MCF 10A (cell line): ENCODE data around the gene NRIP3. TPM values are rescaled to one million over a fixed set of nuclear protein-coding genes. Genes with fewer than 3 reads are reported as not detected.
"Not testable (repeated sequence)": the region's sequence is repeated elsewhere in the genome, so short reads cannot be mapped to it uniquely, and the experiment has no call there.

ENCODE experiments used
- BruUV-seq: library from RNA; stranded (reverse); fragments of 400-500 nt; replicated peaks from 2 replicates; lab custom pipeline; 2021; lab: Mats Ljungman, UMichigan
- CTCF ChIA-PET: fragments of 300-600 bp; sonication (Branson Sonifier 250); formaldehyde crosslinking; extraction: SDS; loops from one replicate; lab custom pipeline; 2021; ENCODE audit warnings: antibody characterized with exemption, inconsistent platforms; lab: Yijun Ruan, JAX
- POLR2A ChIA-PET: fragments of 300-600, 350-650 bp; sonication (Branson Sonifier 250); formaldehyde crosslinking; extraction: SDS; loops from one replicate; lab custom pipeline; 2020; ENCODE audit warnings: antibody characterized with exemption, inconsistent platforms; lab: Yijun Ruan, JAX
- DNase-seq: peaks from one replicate; pipeline ENCODE4 v3.0.0-alpha.2; 2018; ENCODE audit not compliant: unreplicated experiment
- H3K27ac Mint-ChIP-seq: one replicate; pipeline ENCODE4 v1.8.0; 2022; ENCODE audit warnings: mild to moderate bottlenecking, low read depth, mixed read lengths; ENCODE audit not compliant: unreplicated experiment
- H3K27me3 Mint-ChIP-seq: one replicate; pipeline ENCODE4 v1.8.0; 2022; ENCODE audit warnings: mixed read lengths; ENCODE audit not compliant: insufficient read depth, unreplicated experiment
- H3K36me3 Mint-ChIP-seq: one replicate; pipeline ENCODE4 v1.8.0; 2022; ENCODE audit warnings: mild to moderate bottlenecking, moderate library complexity, mixed read lengths; ENCODE audit not compliant: insufficient read depth, unreplicated experiment
- H3K4me1 Mint-ChIP-seq: one replicate; pipeline ENCODE4 v1.8.0; 2022; ENCODE audit warnings: mixed read lengths; ENCODE audit not compliant: insufficient read depth, unreplicated experiment
- H3K4me3 Mint-ChIP-seq: one replicate; pipeline ENCODE4 v1.8.0; 2022; ENCODE audit warnings: mild to moderate bottlenecking, moderate library complexity, mixed read lengths; ENCODE audit not compliant: unreplicated experiment
- H3K9me3 Mint-ChIP-seq: one replicate; pipeline ENCODE4 v1.8.0; 2022; ENCODE audit warnings: mixed read lengths; ENCODE audit not compliant: unreplicated experiment
- CTCF ChIP-seq: fragments of 200-600 bp; IDR thresholded peaks from one replicate; pipeline ENCODE4 v1.8.0; 2022; ENCODE audit warnings: antibody characterized with exemption, mild to moderate bottlenecking; ENCODE audit not compliant: unreplicated experiment
- intact Hi-C: fragments of 100-400 bp; cut with micrococcal nuclease; formaldehyde crosslinking; loops from 2 replicates; pipeline ENCODE4 v1.14.1; 2022
- total RNA-seq: library from RNA; stranded (reverse); gene quantifications from 2 replicates; pipeline ENCODE4 v1.2.3, GENCODE V29; 2022

NRIP3 gene
- total RNA-seq, 1 experiment from 2014 or later, result 0.19 TPM

GRCh38 chr11:9013373-9013772, 9.6 kb upstream of the NRIP3 start:
- TF ChIP-seq CTCF, result no peak
- ChIA-PET CTCF (interaction anchor here (0.5 to 9.4 kb wide), 10 partner anchors 11 to 126 kb away, joined by 3 to 201 read pairs (median 4); no protein-coding TSS in a partner anchor), POLR2A (interaction anchor here (0.6 to 1.4 kb wide), 2 partner anchors 15 to 493 kb away, joined by 4 to 5 read pairs; no protein-coding TSS in a partner anchor)
- no peaks in the 10 kb centered on the region for H3K4me1 Mint-ChIP-seq
- no TSS peak for BruUV-seq
- peaks cover 5% of the 10 kb centered on the region for H3K9me3 Mint-ChIP-seq
- no peaks in the 10 kb centered on the region for H3K36me3 Mint-ChIP-seq
- H3K27ac Mint-ChIP-seq, result no peak overlapping the region
- no peak for DNase-seq
- intact Hi-C loops, result loop anchor here (10.0 kb wide), 1 partner anchor 251 kb away; the partner anchor contains the start of gene DENND5A
- no peak overlapping the region for H3K4me3 Mint-ChIP-seq
- H3K27me3 Mint-ChIP-seq, result no peaks in the 10 kb centered on the region

GRCh38 chr11:9009538-9009937, 5.7 kb upstream of the NRIP3 start:
- POLR2A ChIA-PET, H3K9me3 Mint-ChIP-seq, intact Hi-C loops, H3K36me3 Mint-ChIP-seq, H3K27ac Mint-ChIP-seq, CTCF ChIA-PET, H3K4me1 Mint-ChIP-seq, DNase-seq, BruUV-seq, H3K4me3 Mint-ChIP-seq: not testable (repeated sequence)
- peaks cover 14% of the 10 kb centered on the region for H3K27me3 Mint-ChIP-seq

GRCh38 chr11:9008661-9009060, 4.9 kb upstream of the NRIP3 start:
- Mint-ChIP-seq H3K4me3 (no peak overlapping the region), H3K9me3 (peaks cover 5% of the 10 kb centered on the region), H3K36me3 (no peaks in the 10 kb centered on the region), H3K27me3 (peaks cover 14% of the 10 kb centered on the region), H3K27ac (no peak overlapping the region), H3K4me1 (no peaks in the 10 kb centered on the region)
- CTCF ChIA-PET, result interaction anchor here (3.8 kb wide), 1 partner anchor 7 kb away, joined by 39 read pairs; no protein-coding TSS in a partner anchor
- intact Hi-C loops, result no loop called here
- no peak for TF ChIP-seq CTCF
- POLR2A ChIA-PET, result no interaction called here
- BruUV-seq, result no TSS peak
- DNase-seq, result no peak

DNA sequence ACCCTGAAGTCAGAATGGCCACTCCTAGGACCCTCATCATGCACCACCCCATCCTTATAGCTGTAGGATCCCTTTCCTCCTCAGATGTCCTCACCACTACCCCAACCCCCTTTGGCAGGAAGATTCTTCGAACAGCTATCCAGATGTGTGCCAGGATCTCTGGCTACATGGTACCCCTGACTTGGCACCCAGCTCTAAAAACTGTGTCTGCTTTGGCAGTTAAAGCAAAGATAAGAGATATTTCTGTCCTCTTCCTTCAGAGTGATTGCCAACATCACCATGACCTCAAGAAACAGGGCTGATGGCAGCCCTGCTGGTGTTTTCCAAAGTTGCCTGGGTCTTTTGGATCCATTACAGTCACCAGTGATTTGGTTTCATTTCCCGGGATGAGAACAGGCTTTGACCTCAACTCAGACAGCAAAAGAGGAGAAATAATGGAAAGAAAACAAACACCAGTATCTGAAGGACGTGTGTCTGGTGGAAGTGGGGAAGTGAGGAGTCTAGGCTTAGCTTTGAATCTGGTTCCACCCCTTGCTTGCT, 4.3 kb upstream of the NRIP3 start:
- Mint-ChIP-seq H3K9me3 (peaks cover 3% of the 10 kb centered on the region), H3K36me3 (no peaks in the 10 kb centered on the region), H3K27ac (no peak overlapping the region), H3K4me1 (peaks cover 4% of the 10 kb centered on the region), H3K4me3 (no peak overlapping the region), H3K27me3 (peaks cover 14% of the 10 kb centered on the region)
- TF ChIP-seq CTCF, result no peak
- no TSS peak for BruUV-seq
- POLR2A ChIA-PET, result no interaction called here
- intact Hi-C loops, result no loop called here
- CTCF ChIA-PET, result interaction anchor here (0.6 to 3.8 kb wide), 2 partner anchors 8 to 773 kb away, joined by 3 to 39 read pairs; no protein-coding TSS in a partner anchor
- no peak for DNase-seq
